ENCODE measurements around the gene BAZ2B.

BAZ2B gene

GRCh38 chr2:159561786-159562185 lies 54.6 kb downstream of the BAZ2B start (continued):
- TF ChIP-seq TSHZ2 (CRISPR knock-in tag; IDR thresholded peaks at IDR 0.05) (no peak), CSRNP3 (CRISPR knock-in tag; IDR thresholded peaks at IDR 0.05) (no peak), TOX (CRISPR knock-in tag; IDR thresholded peaks at IDR 0.05; ENCODE audit: borderline replicate concordance) (no peak), SNAI2 (CRISPR knock-in tag; IDR thresholded peaks at IDR 0.05) (no peak), ESRRG (CRISPR knock-in tag; IDR thresholded peaks at IDR 0.05) (no peak)

GRCh38 chr2:159561242-159561641 lies 55.1 kb downstream of the BAZ2B start:
- TF ChIP-seq ZFP3 (CRISPR knock-in tag; IDR thresholded peaks at IDR 0.05) (no peak), PATZ1 (CRISPR knock-in tag; IDR thresholded peaks at IDR 0.05; ENCODE audit: borderline replicate concordance) (no peak), ZNF70 (CRISPR knock-in tag; IDR thresholded peaks at IDR 0.05) (no peak), ISL1 (CRISPR knock-in tag; IDR thresholded peaks at IDR 0.05) (no peak), RARB (CRISPR knock-in tag; IDR thresholded peaks at IDR 0.05) (no peak), BACH2 (CRISPR knock-in tag; IDR thresholded peaks at IDR 0.05; ENCODE audit: borderline replicate concordance) (no peak), GLIS3 (CRISPR knock-in tag; IDR thresholded peaks at IDR 0.05) (no peak), CSDC2 (CRISPR knock-in tag; IDR thresholded peaks at IDR 0.05) (no peak), ZNF565 (CRISPR knock-in tag; conservative IDR thresholded peaks at IDR 0.05; ENCODE audit: low read depth) (no peak), PPARA (CRISPR knock-in tag; IDR thresholded peaks at IDR 0.05; ENCODE audit: borderline replicate concordance) (no peak), ZC3H10 (CRISPR knock-in tag; IDR thresholded peaks at IDR 0.05) (no peak), TSHZ2 (CRISPR knock-in tag; IDR thresholded peaks at IDR 0.05) (no peak), ARNTL (CRISPR knock-in tag; IDR thresholded peaks at IDR 0.05; ENCODE audit: borderline replicate concordance, low read depth) (no peak), POU6F1 (CRISPR knock-in tag; IDR thresholded peaks at IDR 0.05; ENCODE audit: borderline replicate concordance, low read depth) (no peak), TOX (CRISPR knock-in tag; IDR thresholded peaks at IDR 0.05; ENCODE audit: borderline replicate concordance) (no peak), TCF4 (CRISPR knock-in tag; IDR thresholded peaks at IDR 0.05; ENCODE audit: borderline replicate concordance) (no peak), ESRRG (CRISPR knock-in tag; IDR thresholded peaks at IDR 0.05) (no peak), CSRNP3 (CRISPR knock-in tag; IDR thresholded peaks at IDR 0.05) (no peak)

More at GRCh38 chr2:159561242-159561641, 55.1 kb downstream of the BAZ2B start:
- ATAC-seq = no peak

Measured in SK-N-SH treated with all-trans-retinoic acid at 6 μM for 48 hours (cell line).